ENCODE data around the gene TDRD1. TPM values are rescaled to one million over a fixed set of nuclear protein-coding genes. Genes with fewer than 3 reads are reported as not detected.

Gene TDRD1
- total RNA-seq, 1 experiment from 2014 or later: not detected

DNA sequence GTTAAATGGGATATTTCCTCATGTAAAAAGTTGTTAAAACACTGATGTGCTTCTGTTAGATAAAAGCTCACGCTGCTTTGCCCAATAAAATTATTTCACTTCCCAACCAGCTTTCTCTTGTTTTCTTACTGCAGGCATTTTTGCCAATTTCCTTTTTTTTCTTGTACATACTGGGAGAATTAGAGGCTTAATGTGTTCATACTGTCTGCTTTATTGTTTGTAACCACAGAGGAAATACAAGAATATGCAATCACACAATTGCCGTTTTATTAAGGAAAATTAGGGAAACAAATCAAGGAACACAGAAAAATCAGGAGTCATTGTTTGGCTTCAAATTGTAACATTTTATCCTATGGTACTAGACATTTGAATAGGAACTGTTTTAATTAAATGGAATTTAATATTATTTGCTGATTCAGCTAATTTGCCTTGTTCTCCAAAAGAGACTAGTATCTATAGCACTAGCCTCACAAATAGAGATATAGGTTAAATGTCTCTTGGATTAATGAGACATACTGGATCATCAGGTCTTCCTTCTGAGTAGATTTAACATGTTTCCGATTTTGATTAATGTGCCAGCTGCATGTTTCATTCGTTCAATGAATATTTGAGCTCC is 53.5 kb downstream of the TDRD1 start:
- ATAC-seq (no peak), DNase-seq (ENCODE audit: low read depth, low spot score) (no peak)
- TF ChIP-seq FOSL1 (IDR thresholded peaks at IDR 0.05; ENCODE audit: low read depth): no peak
- TF ChIP-seq POLR2AphosphoS5 (IDR thresholded peaks at IDR 0.05; ENCODE audit: low read depth, low read length): no peak
- TF ChIP-seq EGR1 (IDR thresholded peaks at IDR 0.05; ENCODE audit: low read depth): no peak
- no peak for TF ChIP-seq CEBPB (IDR thresholded peaks at IDR 0.05; ENCODE audit: low read depth)
- TF ChIP-seq, protein P1, sequence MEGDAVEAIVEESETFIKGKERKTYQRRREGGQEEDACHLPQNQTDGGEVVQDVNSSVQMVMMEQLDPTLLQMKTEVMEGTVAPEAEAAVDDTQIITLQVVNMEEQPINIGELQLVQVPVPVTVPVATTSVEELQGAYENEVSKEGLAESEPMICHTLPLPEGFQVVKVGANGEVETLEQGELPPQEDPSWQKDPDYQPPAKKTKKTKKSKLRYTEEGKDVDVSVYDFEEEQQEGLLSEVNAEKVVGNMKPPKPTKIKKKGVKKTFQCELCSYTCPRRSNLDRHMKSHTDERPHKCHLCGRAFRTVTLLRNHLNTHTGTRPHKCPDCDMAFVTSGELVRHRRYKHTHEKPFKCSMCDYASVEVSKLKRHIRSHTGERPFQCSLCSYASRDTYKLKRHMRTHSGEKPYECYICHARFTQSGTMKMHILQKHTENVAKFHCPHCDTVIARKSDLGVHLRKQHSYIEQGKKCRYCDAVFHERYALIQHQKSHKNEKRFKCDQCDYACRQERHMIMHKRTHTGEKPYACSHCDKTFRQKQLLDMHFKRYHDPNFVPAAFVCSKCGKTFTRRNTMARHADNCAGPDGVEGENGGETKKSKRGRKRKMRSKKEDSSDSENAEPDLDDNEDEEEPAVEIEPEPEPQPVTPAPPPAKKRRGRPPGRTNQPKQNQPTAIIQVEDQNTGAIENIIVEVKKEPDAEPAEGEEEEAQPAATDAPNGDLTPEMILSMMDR (IDR thresholded peaks at IDR 0.05 in 2 of 3, conservative IDR thresholded peaks at IDR 0.05 in 1 of 3; ENCODE audit: borderline replicate concordance in 1 of 3, insufficient read depth in 1 of 3, low read depth in 2 of 3, low read length in 2 of 3): no peak
- TF ChIP-seq SIN3A (IDR thresholded peaks at IDR 0.05; ENCODE audit: low read depth): no peak
- Histone ChIP-seq H3K4me1 (ENCODE audit: control insufficient read depth in 1 of 2, insufficient read depth in 2 of 2, low read length in 2 of 2) (no peaks in the 10 kb centered on the region), H3K4me2 (ENCODE audit: low read length) (no peak overlapping the region), H3K9ac (ENCODE audit: low read length) (no peak overlapping the region), H3K79me2 (ENCODE audit: insufficient read depth, low read length) (no peaks in the 10 kb centered on the region), H4K20me1 (ENCODE audit: insufficient read depth) (no peaks in the 10 kb centered on the region), H3K9me3 (ENCODE audit: control insufficient read depth in 1 of 2, insufficient read depth in 1 of 2, low read depth in 1 of 2, low read length in 2 of 2) (no peaks in the 10 kb centered on the region), H3K4me3 (replicated peaks in 1 of 2; ENCODE audit: low read depth in 1 of 2, low read length in 2 of 2) (no peak overlapping the region), H3K27me3 (ENCODE audit: insufficient read depth, low read length) (peaks cover 35% of the 10 kb centered on the region; the same call in 1 of the 2 replicates), H3K36me3 (ENCODE audit: control insufficient read depth in 1 of 2, insufficient read depth in 2 of 2, low read length in 2 of 2) (no peaks in the 10 kb centered on the region), H3K27ac (ENCODE audit: low read depth, low read length) (no peak overlapping the region), H2AFZ (ENCODE audit: low read depth, low read length, poor library complexity, severe bottlenecking) (no peak overlapping the region), H3K9me2 (ENCODE audit: insufficient read depth) (no peaks in the 10 kb centered on the region)
- intact Hi-C loops (cut with micrococcal nuclease): no loop called here
- CTCF ChIA-PET: no interaction called here
- no TSS peak for BruUV-seq (replicated peaks)
- RAD21 ChIA-PET (ENCODE audit: low non-redundant PET in 1 of 2, low total read pairs in 2 of 2, uncharacterized antibody in 2 of 2, unreplicated experiment in 2 of 2): no interaction called here
- POLR2A ChIA-PET: interaction anchor here (0.7 kb wide), 1 partner anchor 71 kb away, joined by 3 read pairs; no protein-coding TSS in a partner anchor

DNA sequence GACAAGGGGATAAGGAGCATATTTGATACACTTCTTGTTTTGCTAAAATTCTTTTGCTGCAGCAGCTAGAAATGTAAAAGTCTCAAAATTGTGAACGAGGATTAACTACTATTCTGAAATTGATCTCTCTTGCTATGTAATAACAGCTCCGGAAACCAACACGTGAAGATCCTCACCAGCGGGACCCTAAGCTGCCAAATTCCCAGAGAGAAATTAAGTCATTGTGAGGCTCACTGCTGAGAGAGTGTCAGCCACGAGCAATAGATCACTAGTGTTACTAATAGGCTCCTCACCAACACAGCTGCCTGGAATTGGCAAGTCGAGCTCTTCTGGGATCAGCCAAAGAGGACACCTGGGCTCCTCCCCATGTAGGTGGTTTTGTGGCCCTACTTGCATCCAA is 54.3 kb downstream of the TDRD1 start:
- CTCF ChIA-PET: no interaction called here

More for the DNA sequence above, 54.3 kb downstream of the TDRD1 start:
- RAD21 ChIA-PET (ENCODE audit: low non-redundant PET in 1 of 2, low total read pairs in 2 of 2, uncharacterized antibody in 2 of 2, unreplicated experiment in 2 of 2): no interaction called here
- Histone ChIP-seq H3K36me3 (ENCODE audit: control insufficient read depth in 1 of 2, insufficient read depth in 2 of 2, low read length in 2 of 2) (no peaks in the 10 kb centered on the region), H3K4me2 (ENCODE audit: low read length) (no peak overlapping the region), H4K20me1 (ENCODE audit: insufficient read depth) (no peaks in the 10 kb centered on the region), H3K9me2 (ENCODE audit: insufficient read depth) (no peaks in the 10 kb centered on the region), H3K4me1 (ENCODE audit: control insufficient read depth in 1 of 2, insufficient read depth in 2 of 2, low read length in 2 of 2) (no peaks in the 10 kb centered on the region), H3K79me2 (ENCODE audit: insufficient read depth, low read length) (no peaks in the 10 kb centered on the region), H3K9me3 (ENCODE audit: control insufficient read depth in 1 of 2, insufficient read depth in 1 of 2, low read depth in 1 of 2, low read length in 2 of 2) (no peaks in the 10 kb centered on the region), H2AFZ (ENCODE audit: low read depth, low read length, poor library complexity, severe bottlenecking) (no peak overlapping the region), H3K27me3 (ENCODE audit: insufficient read depth, low read length) (peaks cover 31% of the 10 kb centered on the region; the same call in 1 of the 2 replicates), H3K9ac (ENCODE audit: low read length) (no peak overlapping the region), H3K27ac (ENCODE audit: low read depth, low read length) (no peak overlapping the region), H3K4me3 (replicated peaks in 1 of 2; ENCODE audit: low read depth in 1 of 2, low read length in 2 of 2) (no peak overlapping the region)
- intact Hi-C loops (cut with micrococcal nuclease): no loop called here
- ATAC-seq (no peak), DNase-seq (ENCODE audit: low read depth, low spot score) (no peak)
- BruUV-seq (replicated peaks): no TSS peak
- POLR2A ChIA-PET: no interaction called here
- TF ChIP-seq EZH2 (IDR thresholded peaks at IDR 0.05) (no peak), RAD21 (IDR thresholded peaks at IDR 0.05; ENCODE audit: low read depth) (no peak), TCF7L2 (IDR thresholded peaks at IDR 0.05; ENCODE audit: borderline replicate concordance, extremely low read depth, insufficient read depth, insufficient read length) (no peak), REST (IDR thresholded peaks at IDR 0.05; ENCODE audit: low read depth) (no peak), JUND (IDR thresholded peaks at IDR 0.05) (no peak), ZNF274 (IDR thresholded peaks at IDR 0.05; ENCODE audit: low read depth, low read length) (no peak)

Data from HCT116 (cell line).